HepG2 (cell line): ENCODE results near the gene SCFD2. TPM values are rescaled to one million over a fixed set of nuclear protein-coding genes. Genes with fewer than 3 reads are reported as not detected.
"Not testable (repeated sequence)": the region's sequence is repeated elsewhere in the genome, so short reads cannot be mapped to it uniquely, and the experiment has no call there.

Experiments
- ATAC-seq: fragments of 200-7000 bp; cut with Tn5 transposase; 3 replicates; pipeline ENCODE4 v1.9.1; 2020; ENCODE audit warnings: mild to moderate bottlenecking, moderate library complexity
- BruUV-seq: library from RNA; stranded (reverse); fragments of 400-500 nt; replicated peaks from 2 replicates; lab custom pipeline; 2021; lab: Mats Ljungman, UMichigan
- CTCF ChIA-PET: fragments of 300-600 bp; formaldehyde crosslinking; extraction: SDS; loops from one replicate; lab custom pipeline; 2021; ENCODE audit warnings: low total read pairs, inconsistent platforms, low intra/inter-chr PET ratio; lab: Yijun Ruan, JAX
- POLR2A ChIA-PET: fragments of 350-600 bp; sonication (Branson Sonifier 250); formaldehyde crosslinking; loops from one replicate; lab custom pipeline; 2020; ENCODE audit warnings: antibody characterized with exemption, inconsistent platforms; lab: Yijun Ruan, JAX
- DNase-seq: peaks from one replicate; pipeline ENCODE4 v3.0.0-alpha.2; 2015; ENCODE audit warnings: low spot score
- FAIRE-seq: peaks from 3 replicates; lab custom pipeline; 2011; peaks lifted over from hg19 to GRCh38; lab: Jason Lieb, UNC
- H2AFZ ChIP-seq: one replicate; pipeline ENCODE4 v1.6.1; 2011; ENCODE audit warnings: low read length, inconsistent platforms
- H3K27ac ChIP-seq: fragments of 300-600 bp; 3 replicates; pipeline ENCODE4 v1.8.0; 2011; ENCODE audit warnings: mixed run types, mild to moderate bottlenecking, mixed read lengths, low read length, inconsistent platforms; ENCODE audit not compliant: insufficient read depth; ENCODE audit errors: extremely low read length
- H3K27me3 ChIP-seq, 2 experiments: fragments of 200-600 bp in 1 of 2; 2 replicates in 1 of 2; 3 replicates in 1 of 2; pipeline versions ENCODE4 v1.6.0 to v1.8.0; 2011; ENCODE audit warnings: low read length in 2 of 2, mild to moderate bottlenecking in 2 of 2, moderate library complexity in 2 of 2, inconsistent platforms in 1 of 2; ENCODE audit not compliant: insufficient read depth in 2 of 2, control insufficient read depth in 1 of 2
- H3K36me3 ChIP-seq, 2 experiments: fragments of 200-600 bp in 1 of 2; replicated peaks in 1 of 2; 2 replicates in 1 of 2; 3 replicates in 1 of 2; pipeline versions ENCODE4 v1.5.1 to v1.8.0; 2011; ENCODE audit warnings: low read length in 2 of 2, inconsistent platforms in 1 of 2; ENCODE audit not compliant: insufficient read depth in 2 of 2, control insufficient read depth in 1 of 2
- H3K4me1 ChIP-seq: 2 replicates; pipeline ENCODE4 v1.5.1; 2012; ENCODE audit warnings: low read length, inconsistent platforms; ENCODE audit not compliant: insufficient read depth
- H3K4me2 ChIP-seq: 2 replicates; pipeline ENCODE4 v1.6.0; 2011; ENCODE audit warnings: low read depth, low read length, inconsistent platforms
- H3K4me3 ChIP-seq, 3 experiments: fragments of 200-600 bp in 1 of 3; sonication (generic), shearing (Covaris generic) in 1 of 3; replicated peaks in 1 of 3; 2 replicates each; pipeline ENCODE4 v1.5.1; 2011 to 2016; ENCODE audit warnings: low read length in 3 of 3, inconsistent platforms in 2 of 3, low read depth in 2 of 3, mild to moderate bottlenecking in 2 of 3, control low read depth in 1 of 3, mixed read lengths in 1 of 3; ENCODE audit not compliant: insufficient read depth in 1 of 3
- H3K79me2 ChIP-seq: one replicate; pipeline ENCODE4 v1.6.1; 2011; ENCODE audit warnings: low read length, inconsistent platforms; ENCODE audit not compliant: insufficient read depth
- H3K9ac ChIP-seq: 2 replicates; pipeline ENCODE4 v1.6.0; 2011; ENCODE audit warnings: mild to moderate bottlenecking, low read depth, low read length, inconsistent platforms; ENCODE audit not compliant: insufficient read depth
- H3K9me3 ChIP-seq: 2 replicates; pipeline ENCODE4 v1.5.1; 2012; ENCODE audit warnings: mild to moderate bottlenecking, low read length
- H4K20me1 ChIP-seq: 2 replicates; pipeline ENCODE4 v1.6.0; 2011; ENCODE audit warnings: inconsistent platforms, mild to moderate bottlenecking, low read length, moderate library complexity; ENCODE audit not compliant: insufficient read depth
- NFKBIZ ChIP-seq: IDR thresholded peaks from 2 replicates; pipeline ENCODE4 v1.6.1; 2018; ENCODE audit warnings: missing genetic modification reagents, missing compliant biosample characterization
- TARDBP ChIP-seq: sonication (generic); formaldehyde crosslinking; IDR thresholded peaks from 2 replicates; pipeline ENCODE4 v1.8.0; 2022; ENCODE audit warnings: mild to moderate bottlenecking, missing genetic modification reagents
- ZNF292 ChIP-seq: sonication (generic); formaldehyde crosslinking; IDR thresholded peaks from 2 replicates; pipeline ENCODE4 v1.8.1; 2022; ENCODE audit warnings: mild to moderate bottlenecking, low read depth, missing genetic modification reagents, borderline replicate concordance
- ZNF30 ChIP-seq: sonication (generic); formaldehyde crosslinking; IDR thresholded peaks from 2 replicates; pipeline ENCODE4 v1.5.0; 2020; ENCODE audit warnings: mild to moderate bottlenecking, missing genetic modification reagents
- ZNF598 ChIP-seq: sonication (generic); formaldehyde crosslinking; IDR thresholded peaks from 2 replicates; pipeline ENCODE4 v1.5.1; 2020; ENCODE audit warnings: mild to moderate bottlenecking, missing genetic modification reagents, borderline replicate concordance
- WGBS: methylation state at CpG from one replicate; pipeline ENCODE4 v1.1.6; 2017; ENCODE audit warnings: low lambda C conversion rate; 5-methylcytosine and 5-hydroxymethylcytosine counted together
- in situ Hi-C: cut with HindIII; loops from 2 replicates; pipeline ENCODE4 v1.10.0; 2017; ENCODE audit warnings: low pct_unique_long_range_greater_than_20kb; ENCODE audit not compliant: extremely low pct_ligation_motif_present
- intact Hi-C: fragments of 100-400 bp; cut with micrococcal nuclease; formaldehyde crosslinking; loops from one replicate; pipeline ENCODE4 v1.10.0; 2022; ENCODE audit not compliant: unreplicated experiment
- polyA plus RNA-seq, 8 experiments: library from polyadenylated mRNA; depleted of rRNA in 3 of 8; stranded (reverse) in 7 of 8; unstranded in 1 of 8; fragments of >200 nt; fragmentation: Illumina TruSeq in 4 of 8; extraction: Trizol in 4 of 8; gene quantifications; 2 replicates each; pipeline versions ENCODE4 v1.2.1 to v1.2.3, GENCODE V29; 2011 to 2016; ENCODE audit warnings: low read depth in 4 of 8, missing spikeins in 1 of 8, mixed read lengths in 1 of 8; ENCODE audit not compliant: insufficient read depth in 1 of 8
- total RNA-seq, 5 experiments: library from RNA; depleted of rRNA; stranded (reverse); fragments of >200 nt; fragmentation: Illumina TruSeq; extraction: Trizol; gene quantifications; 2 replicates each; pipeline ENCODE4 v1.2.3, GENCODE V29; 2016; ENCODE audit warnings: low read depth in 1 of 5
- TF ChIP-seq, protein P1 (sequence below): sonication (generic); formaldehyde crosslinking; IDR thresholded peaks from 2 replicates; pipeline ENCODE4 v1.8.1; 2022; ENCODE audit warnings: low read depth, mild to moderate bottlenecking, missing genetic modification reagents
- TF ChIP-seq, protein P2 (sequence below): sonication (generic); formaldehyde crosslinking; IDR thresholded peaks from 2 replicates; pipeline ENCODE4 v1.4.0; 2020; ENCODE audit warnings: mild to moderate bottlenecking, low read depth, missing genetic modification reagents

SCFD2 gene
- total and polyA plus RNA-seq, 2 of the 13 experiments (the other 11 are each of a cell fraction or from before 2014, with no cell fraction given): 4.6 to 15.6 TPM

DNA sequence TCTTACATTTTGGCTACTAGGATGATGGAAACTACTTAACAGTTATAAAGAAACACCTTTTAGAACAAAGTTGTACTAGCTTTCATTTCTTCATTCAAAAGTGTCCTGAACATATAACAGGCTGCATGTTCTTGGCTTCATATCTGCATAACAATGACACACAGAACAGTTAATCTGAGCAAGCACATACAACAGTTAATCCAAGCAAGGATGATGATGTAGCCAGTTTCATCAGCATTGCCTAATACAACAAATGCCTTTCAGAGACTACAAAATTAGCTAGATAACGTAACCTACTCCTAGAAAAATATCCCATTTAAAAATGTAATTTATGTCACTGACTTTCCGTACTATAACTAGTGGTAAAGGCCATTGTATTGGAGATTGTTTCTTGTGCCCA is 182.1 kb downstream of the SCFD2 start:
- DNase-seq (no peak), ATAC-seq (no peak), FAIRE-seq (no peak)
- in situ Hi-C loops: loop anchor here (25.0 kb wide), 2 partner anchors 429 to 1054 kb away; partner anchors contain the start of gene PDGFRA
- H3K36me3 ChIP-seq: no peaks in the 10 kb centered on the region
- H3K27ac ChIP-seq: no peak overlapping the region
- CTCF ChIA-PET: no interaction called here
- peaks cover 30% of the 10 kb centered on the region for H3K4me1 ChIP-seq
- POLR2A ChIA-PET: no interaction called here
- H3K4me2 ChIP-seq: no peak overlapping the region
- H4K20me1 ChIP-seq: no peaks in the 10 kb centered on the region
- no peaks in the 10 kb centered on the region for H3K79me2 ChIP-seq
- H3K9me3 ChIP-seq: no peaks in the 10 kb centered on the region
- no peak overlapping the region for H2AFZ ChIP-seq
- 97% methylated on average over 2 of the region's 2 CpGs for WGBS
- H3K4me3 ChIP-seq: no peak overlapping the region
- BruUV-seq: no TSS peak
- TF ChIP-seq ZNF30: no peak
- no peaks in the 10 kb centered on the region for H3K27me3 ChIP-seq
- no peak overlapping the region for H3K9ac ChIP-seq
- intact Hi-C loops: no loop called here

DNA sequence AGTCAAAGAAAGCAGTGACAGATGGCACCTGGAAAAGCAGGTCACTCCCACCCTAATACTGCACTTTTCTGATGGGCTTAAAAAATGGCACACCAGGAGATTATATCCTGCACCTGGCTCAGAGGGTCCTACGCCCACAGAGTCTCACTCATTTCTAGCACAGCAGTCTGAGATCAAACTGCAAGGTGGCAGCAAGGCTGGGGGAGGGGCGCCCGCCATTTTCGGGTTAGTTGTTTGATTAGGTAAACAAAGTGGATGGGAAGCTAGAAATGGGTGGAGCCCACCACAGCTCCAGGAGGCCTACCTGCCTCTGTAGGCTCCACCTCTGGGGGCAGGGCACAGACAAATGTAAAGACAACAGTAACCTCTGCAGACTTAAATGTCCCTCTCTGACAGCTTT is 188.1 kb downstream of the SCFD2 start:
- DNase-seq, H2AFZ ChIP-seq, intact Hi-C loops, H3K36me3 ChIP-seq, H3K9me3 ChIP-seq, ATAC-seq, H3K4me1 ChIP-seq, POLR2A ChIA-PET, CTCF ChIA-PET, FAIRE-seq, H4K20me1 ChIP-seq, H3K4me3 ChIP-seq, H3K79me2 ChIP-seq, H3K27me3 ChIP-seq, H3K27ac ChIP-seq, H3K9ac ChIP-seq, H3K4me2 ChIP-seq, BruUV-seq: not testable (repeated sequence)
- in situ Hi-C loops: loop anchor here (25.0 kb wide), 2 partner anchors 435 to 1060 kb away; partner anchors contain the start of gene PDGFRA
- 90% methylated on average over 4 of the region's 4 CpGs for WGBS

DNA sequence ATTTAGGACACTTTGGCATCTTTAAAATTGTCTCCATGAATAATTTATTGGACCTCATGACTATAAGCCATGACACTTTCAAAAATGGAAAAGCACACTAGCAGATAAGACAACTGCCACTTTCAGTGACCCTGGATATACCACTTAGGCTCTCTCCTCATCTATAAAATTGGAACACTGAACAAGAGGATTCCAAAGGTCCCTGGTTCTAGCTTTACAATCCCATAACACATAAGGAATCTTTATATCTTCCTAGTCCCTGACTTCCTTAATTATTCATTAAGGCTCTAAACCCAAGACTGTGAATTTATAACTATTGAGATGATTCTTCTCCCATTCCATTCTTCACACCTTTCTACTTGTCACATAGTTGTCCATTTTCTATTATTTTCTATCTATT is 190.2 kb downstream of the SCFD2 start:
- Histone ChIP-seq H2AFZ (no peak overlapping the region), H3K79me2 (no peaks in the 10 kb centered on the region), H3K4me1 (no peaks in the 10 kb centered on the region), H4K20me1 (no peaks in the 10 kb centered on the region), H3K4me2 (no peak overlapping the region), H3K27ac (no peak overlapping the region), H3K36me3 (no peaks in the 10 kb centered on the region), H3K9me3 (no peaks in the 10 kb centered on the region; the same call in 1 of the 2 replicates), H3K9ac (no peak overlapping the region), H3K4me3 (no peak overlapping the region), H3K27me3 (no peaks in the 10 kb centered on the region)
- intact Hi-C loops: no loop called here
- BruUV-seq: no TSS peak
- ATAC-seq (no peak), DNase-seq (no peak), FAIRE-seq (no peak)
- CTCF ChIA-PET: no interaction called here
- in situ Hi-C loops: loop anchor here (25.0 kb wide), 2 partner anchors 437 to 1062 kb away; partner anchors contain the start of gene PDGFRA
- POLR2A ChIA-PET: no interaction called here
- TF ChIP-seq NFKBIZ (no peak), ZNF598 (CRISPR knock-in tag) (no peak), ZNF292 (CRISPR knock-in tag) (no peak), TARDBP (no peak)
- TF ChIP-seq, protein P1, sequence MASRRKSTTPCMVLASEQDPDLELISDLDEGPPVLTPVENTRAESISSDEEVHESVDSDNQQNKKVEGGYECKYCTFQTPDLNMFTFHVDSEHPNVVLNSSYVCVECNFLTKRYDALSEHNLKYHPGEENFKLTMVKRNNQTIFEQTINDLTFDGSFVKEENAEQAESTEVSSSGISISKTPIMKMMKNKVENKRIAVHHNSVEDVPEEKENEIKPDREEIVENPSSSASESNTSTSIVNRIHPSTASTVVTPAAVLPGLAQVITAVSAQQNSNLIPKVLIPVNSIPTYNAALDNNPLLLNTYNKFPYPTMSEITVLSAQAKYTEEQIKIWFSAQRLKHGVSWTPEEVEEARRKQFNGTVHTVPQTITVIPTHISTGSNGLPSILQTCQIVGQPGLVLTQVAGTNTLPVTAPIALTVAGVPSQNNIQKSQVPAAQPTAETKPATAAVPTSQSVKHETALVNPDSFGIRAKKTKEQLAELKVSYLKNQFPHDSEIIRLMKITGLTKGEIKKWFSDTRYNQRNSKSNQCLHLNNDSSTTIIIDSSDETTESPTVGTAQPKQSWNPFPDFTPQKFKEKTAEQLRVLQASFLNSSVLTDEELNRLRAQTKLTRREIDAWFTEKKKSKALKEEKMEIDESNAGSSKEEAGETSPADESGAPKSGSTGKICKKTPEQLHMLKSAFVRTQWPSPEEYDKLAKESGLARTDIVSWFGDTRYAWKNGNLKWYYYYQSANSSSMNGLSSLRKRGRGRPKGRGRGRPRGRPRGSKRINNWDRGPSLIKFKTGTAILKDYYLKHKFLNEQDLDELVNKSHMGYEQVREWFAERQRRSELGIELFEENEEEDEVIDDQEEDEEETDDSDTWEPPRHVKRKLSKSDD: no peak
- TF ChIP-seq, protein P2, sequence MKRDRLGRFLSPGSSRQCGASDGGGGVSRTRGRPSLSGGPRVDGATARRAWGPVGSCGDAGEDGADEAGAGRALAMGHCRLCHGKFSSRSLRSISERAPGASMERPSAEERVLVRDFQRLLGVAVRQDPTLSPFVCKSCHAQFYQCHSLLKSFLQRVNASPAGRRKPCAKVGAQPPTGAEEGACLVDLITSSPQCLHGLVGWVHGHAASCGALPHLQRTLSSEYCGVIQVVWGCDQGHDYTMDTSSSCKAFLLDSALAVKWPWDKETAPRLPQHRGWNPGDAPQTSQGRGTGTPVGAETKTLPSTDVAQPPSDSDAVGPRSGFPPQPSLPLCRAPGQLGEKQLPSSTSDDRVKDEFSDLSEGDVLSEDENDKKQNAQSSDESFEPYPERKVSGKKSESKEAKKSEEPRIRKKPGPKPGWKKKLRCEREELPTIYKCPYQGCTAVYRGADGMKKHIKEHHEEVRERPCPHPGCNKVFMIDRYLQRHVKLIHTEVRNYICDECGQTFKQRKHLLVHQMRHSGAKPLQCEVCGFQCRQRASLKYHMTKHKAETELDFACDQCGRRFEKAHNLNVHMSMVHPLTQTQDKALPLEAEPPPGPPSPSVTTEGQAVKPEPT (CRISPR knock-in tag): no peak
